H1 (cell line): ENCODE results near the gene CACNA1B. TPM values are rescaled to one million over a fixed set of nuclear protein-coding genes. Genes with fewer than 3 reads are reported as not detected.
A peak's percentile ranks its signal among the peaks of the same experiment; 100 is the strongest.

Experiments used
- CTCF ChIA-PET: fragments of 300-600 bp; sonication (Branson Sonifier 250); formaldehyde crosslinking; loops from one replicate; lab custom pipeline; 2021; ENCODE audit not compliant: partially characterized antibody; lab: Charles Lee
- POLR2A ChIA-PET: fragments of 300-600 bp; sonication (Branson Sonifier 250); formaldehyde crosslinking; loops from one replicate; lab custom pipeline; 2021; ENCODE audit warnings: inconsistent platforms; ENCODE audit not compliant: partially characterized antibody; lab: Charles Lee
- DNase-seq, 2 experiments: peaks; one replicate each; pipeline versions ENCODE4 v3.0.0 to v3.0.0-alpha.2; 2010 to 2022; ENCODE audit warnings: low spot score in 2 of 2, low read depth in 1 of 2, mixed read lengths in 1 of 2
- FAIRE-seq: peaks from 2 replicates; lab custom pipeline; 2011; peaks lifted over from hg19 to GRCh38; lab: Jason Lieb, UNC
- H2AFZ ChIP-seq: 2 replicates; pipeline ENCODE4 v1.8.1; 2012; ENCODE audit warnings: low read length, inconsistent platforms
- H2AK5ac ChIP-seq: 2 replicates; pipeline ENCODE4 v1.6.1; 2013; ENCODE audit warnings: low read depth, low read length
- H2BK120ac ChIP-seq: replicated peaks from 2 replicates; pipeline ENCODE3; 2013; ENCODE audit warnings: low read depth, low read length, inconsistent platforms
- H2BK12ac ChIP-seq: 2 replicates; pipeline ENCODE4 v1.6.1; 2013; ENCODE audit warnings: low read depth, low read length
- H2BK15ac ChIP-seq: 2 replicates; pipeline ENCODE4 v1.6.1; 2013; ENCODE audit warnings: low read length
- H2BK20ac ChIP-seq: 2 replicates; pipeline ENCODE4 v1.6.1; 2013; ENCODE audit warnings: low read length
- H2BK5ac ChIP-seq: 2 replicates; pipeline ENCODE4 v1.6.1; 2013; ENCODE audit warnings: low read depth, low read length
- H3K14ac ChIP-seq: 2 replicates; pipeline ENCODE4 v1.6.1; 2013; ENCODE audit warnings: inconsistent platforms; ENCODE audit not compliant: insufficient read length
- H3K18ac ChIP-seq: 2 replicates; pipeline ENCODE4 v1.6.1; 2013; ENCODE audit warnings: low read length; ENCODE audit errors: extremely low read depth
- H3K23ac ChIP-seq: 2 replicates; pipeline ENCODE4 v1.6.1; 2013; ENCODE audit warnings: inconsistent platforms; ENCODE audit not compliant: insufficient read length
- H3K23me2 ChIP-seq: 2 replicates; pipeline ENCODE4 v1.6.1; 2013; ENCODE audit warnings: low read depth, low read length
- H3K27ac ChIP-seq: 2 replicates; pipeline ENCODE4 v1.6.1; 2011; ENCODE audit warnings: low read depth, low read length, inconsistent platforms
- H3K27me3 ChIP-seq, 4 experiments: replicated peaks in 1 of 4; 1 replicate in 1 of 4; 2 replicates in 3 of 4; pipeline versions ENCODE4 v1.6.1 to v1.8.1; 2011 to 2013; ENCODE audit warnings: low read length in 3 of 4, mild to moderate bottlenecking in 3 of 4, inconsistent platforms in 2 of 4, mixed read lengths in 2 of 4, moderate library complexity in 1 of 4; ENCODE audit not compliant: control insufficient read depth in 3 of 4, insufficient read depth in 3 of 4; ENCODE audit errors: extremely low read depth in 1 of 4
- H3K36me3 ChIP-seq, 4 experiments: 2 replicates each; pipeline versions ENCODE4 v1.6.1 to v1.8.1; 2011 to 2013; ENCODE audit warnings: mild to moderate bottlenecking in 4 of 4, low read length in 3 of 4, moderate library complexity in 2 of 4, control low read depth in 1 of 4, inconsistent platforms in 1 of 4; ENCODE audit not compliant: insufficient read depth in 4 of 4, control insufficient read depth in 2 of 4
- H3K4ac ChIP-seq: replicated peaks from 2 replicates; pipeline ENCODE3; 2013; ENCODE audit warnings: low read length, low read depth, mixed read lengths, inconsistent platforms; ENCODE audit not compliant: insufficient read length
- H3K4me1 ChIP-seq, 4 experiments: replicated peaks in 1 of 4; 1 replicate in 1 of 4; 2 replicates in 3 of 4; pipeline versions ENCODE4 v1.6.1 to v1.8.1; 2011 to 2013; ENCODE audit warnings: low read length in 3 of 4, inconsistent platforms in 2 of 4, mixed read lengths in 1 of 4; ENCODE audit not compliant: insufficient read depth in 4 of 4, control insufficient read depth in 3 of 4
- H3K4me2 ChIP-seq, 2 experiments: 2 replicates each; pipeline versions ENCODE4 v1.6.1 to v1.8.1; 2011 to 2013; ENCODE audit warnings: low read depth in 2 of 2, low read length in 2 of 2, control low read depth in 1 of 2, inconsistent platforms in 1 of 2, mild to moderate bottlenecking in 1 of 2; ENCODE audit not compliant: insufficient read depth in 1 of 2
- H3K4me3 ChIP-seq, 4 experiments: fragments of 200-600, 300-600 bp in 1 of 4; sonication (generic), shearing (Covaris generic), sonication (Bioruptor Twin) in 1 of 4; 2 replicates each; pipeline versions ENCODE4 v1.5.1 to v1.8.1; 2011 to 2016; ENCODE audit warnings: low read length in 4 of 4, low read depth in 3 of 4, control low read depth in 2 of 4, inconsistent platforms in 2 of 4, mild to moderate bottlenecking in 2 of 4, mixed read lengths in 1 of 4, moderate library complexity in 1 of 4; ENCODE audit not compliant: insufficient read depth in 2 of 4; ENCODE audit errors: extremely low read depth in 1 of 4
- H3K56ac ChIP-seq: replicated peaks from 2 replicates; pipeline ENCODE3; 2013; ENCODE audit warnings: low read depth, mild to moderate bottlenecking, mixed read lengths, low read length, inconsistent platforms; ENCODE audit not compliant: insufficient read length
- H3K79me1 ChIP-seq: 2 replicates; pipeline ENCODE4 v1.6.1; 2013; ENCODE audit warnings: low read depth, low read length, control low read depth
- H3K79me2 ChIP-seq, 2 experiments: 2 replicates each; pipeline versions ENCODE4 v1.6.1 to v1.8.1; 2012 to 2013; ENCODE audit warnings: low read length in 2 of 2, mild to moderate bottlenecking in 2 of 2, inconsistent platforms in 1 of 2; ENCODE audit not compliant: insufficient read depth in 2 of 2, control insufficient read depth in 1 of 2
- H3K9ac ChIP-seq, 4 experiments: replicated peaks in 1 of 4; 1 replicate in 1 of 4; 2 replicates in 3 of 4; pipeline versions ENCODE4 v1.6.1 to v1.8.1; 2011 to 2013; ENCODE audit warnings: low read depth in 3 of 4, low read length in 3 of 4, control low read depth in 2 of 4, mild to moderate bottlenecking in 2 of 4, moderate library complexity in 2 of 4, inconsistent platforms in 1 of 4; ENCODE audit errors: extremely low read depth in 1 of 4
- H3K9me3 ChIP-seq, 2 experiments: 2 replicates each; pipeline versions ENCODE4 v1.6.1 to v1.8.1; 2012 to 2013; ENCODE audit warnings: mild to moderate bottlenecking in 2 of 2, moderate library complexity in 2 of 2, control low read depth in 1 of 2, inconsistent platforms in 1 of 2, low read depth in 1 of 2, low read length in 1 of 2, mixed read lengths in 1 of 2; ENCODE audit not compliant: insufficient read depth in 2 of 2
- H4K20me1 ChIP-seq, 2 experiments: replicated peaks in 1 of 2; 2 replicates each; pipeline versions ENCODE3 to v1.8.1; 2011 to 2013; ENCODE audit warnings: inconsistent platforms in 2 of 2, low read length in 2 of 2, mild to moderate bottlenecking in 1 of 2; ENCODE audit not compliant: insufficient read depth in 2 of 2, control insufficient read depth in 1 of 2
- H4K5ac ChIP-seq: 2 replicates; pipeline ENCODE4 v1.6.1; 2013; ENCODE audit warnings: low read length, low read depth, mixed read lengths, inconsistent platforms; ENCODE audit not compliant: insufficient read length
- H4K8ac ChIP-seq: 2 replicates; pipeline ENCODE4 v1.8.0; 2013; ENCODE audit warnings: mild to moderate bottlenecking, moderate library complexity, low read length, inconsistent platforms; ENCODE audit not compliant: insufficient read depth; ENCODE audit errors: extremely low read depth
- H4K91ac ChIP-seq: replicated peaks from 2 replicates; pipeline ENCODE3; 2013; ENCODE audit warnings: low read length, mixed read lengths, inconsistent platforms; ENCODE audit not compliant: insufficient read length
- MAFK ChIP-seq: IDR thresholded peaks from 2 replicates; pipeline ENCODE4 v1.6.1; 2012; ENCODE audit warnings: low read depth, mild to moderate bottlenecking, improper control_type of control experiment, low read length
- SIN3A ChIP-seq, 2 experiments: IDR thresholded peaks in 1 of 2; conservative IDR thresholded peaks in 1 of 2; 2 replicates each; pipeline ENCODE4 v1.6.1; 2011 to 2012; ENCODE audit warnings: low read length in 2 of 2, improper control_type of control experiment in 1 of 2, low read depth in 1 of 2, mild to moderate bottlenecking in 1 of 2
- YY1 ChIP-seq: IDR thresholded peaks from 2 replicates; pipeline ENCODE4 v1.6.1; 2011; ENCODE audit warnings: low read depth, mild to moderate bottlenecking, low read length
- WGBS, 2 experiments: shearing (Covaris generic) in 1 of 2; methylation state at CpG; one replicate each; pipeline versions ENCODE4 v1.1.6 to v1.1.7; 2013 to 2015; ENCODE audit warnings: low lambda C conversion rate in 2 of 2, mixed read lengths in 2 of 2, inconsistent platforms in 1 of 2, low coverage in 1 of 2, missing lambda C conversion rate in 1 of 2; ENCODE audit not compliant: insufficient replicate concordance in 2 of 2, insufficient coverage in 1 of 2, insufficient read length in 1 of 2; ENCODE audit errors: extremely low coverage in 1 of 2, missing lambda C conversion rate in 1 of 2; 5-methylcytosine and 5-hydroxymethylcytosine counted together
- polyA plus RNA-seq, 7 experiments: library from polyadenylated mRNA; depleted of rRNA in 3 of 7; stranded (reverse) in 5 of 7; unstranded in 2 of 7; fragments of >200 nt in 5 of 7; fragments of 200-250 nt in 2 of 7; gene quantifications; 1 replicate in 5 of 7; 2 replicates in 1 of 7; 4 replicates in 1 of 7; pipeline versions ENCODE4 v1.2.1 to v1.2.3, GENCODE V29; 2011 to 2013; ENCODE audit warnings: missing spikeins in 2 of 7, mixed read lengths in 2 of 7
- total RNA-seq: library from RNA; stranded (reverse); fragmentation: NEBNext Ultra II Directional; extraction: Animal tissue kit (Norgen Biotek cat#: 25700); gene quantifications from 2 replicates; pipeline ENCODE4 v1.2.1, GENCODE V29; 2021

The CACNA1B gene
- total and polyA plus RNA-seq, 2 of the 8 experiments (the other 6 are each of a cell fraction or from before 2014, with no cell fraction given), result 1.5 to 5.7 TPM

- Histone ChIP-seq H3K4me1 (no peaks in the 10 kb centered on the region), H2BK20ac (no peak overlapping the region), H2BK120ac (no peak overlapping the region), H3K79me2 (peaks cover 0 to 15% of the 10 kb centered on the region in 2 experiments; a peak in 1 of 4 replicates), H3K27ac (no peak overlapping the region)
- peak in 1 of 2 experiments; percentile 81 for DNase-seq
- no peak for TF ChIP-seq YY1
- peak in 1 of 2 experiments; percentile 71; a peak in 1 of 4 replicates for TF ChIP-seq SIN3A (conservative IDR thresholded peaks at IDR 0.05 in 1 of 2, IDR thresholded peaks at IDR 0.05 in 1 of 2; ENCODE audit: low read depth in 1 of 2, low read length in 2 of 2)
- no peak for TF ChIP-seq MAFK
- TF ChIP-seq, all 59 proteins: peak for 1
- peaks cover 3 to 7% of the 10 kb centered on the region in 2 experiments for H4K20me1 ChIP-seq
- H3K14ac ChIP-seq, result no peak overlapping the region
- no peaks in the 10 kb centered on the region for H3K27me3 ChIP-seq
- no peak overlapping the region for H3K4me2 ChIP-seq
- H3K56ac ChIP-seq, result no peak overlapping the region
- H4K5ac ChIP-seq, result no peak overlapping the region
- no peak overlapping the region for H2BK15ac ChIP-seq
- H3K9me3 ChIP-seq, result no peaks in the 10 kb centered on the region; a peak in 1 of 4 replicates
- no peak overlapping the region for H2BK5ac ChIP-seq
- no peak overlapping the region for H4K8ac ChIP-seq
- no peak overlapping the region for H3K18ac ChIP-seq
- no peak overlapping the region for H3K4ac ChIP-seq
- H3K4me3 ChIP-seq, result no peak overlapping the region
- no peak overlapping the region for H3K23ac ChIP-seq
- ChIA-PET CTCF (interaction anchor here (1.0 kb wide), 1 partner anchor 8 kb away, joined by 3 read pairs; no protein-coding TSS in a partner anchor), POLR2A (no interaction called here)
- no peak overlapping the region for H2BK12ac ChIP-seq
- no peak overlapping the region for H3K9ac ChIP-seq
- H4K91ac ChIP-seq, result no peak overlapping the region
- FAIRE-seq, result no peak
- H3K79me1 ChIP-seq, result peaks cover 8% of the 10 kb centered on the region
- no peak overlapping the region for H2AFZ ChIP-seq
- H2AK5ac ChIP-seq, result no peak overlapping the region
- H3K36me3 ChIP-seq, result peaks cover 5 to 26% (median 9%) of the 10 kb centered on the region in 4 experiments; a peak in 6 of 8 replicates
- no peaks in the 10 kb centered on the region for H3K23me2 ChIP-seq
- 82% methylated on average over 19 of the region's 21 CpGs; no CpG with 5 or more reads in 1 of the 2 experiments for WGBS, 2 experiments
Measured at GRCh38 chr9:137828527-137829259, 48.9 kb upstream of the CACNA1B start.
